Endothelial cell of umbilical vein (primary cell): ENCODE data around the gene PTGS1. TPM values are rescaled to one million over a fixed set of nuclear protein-coding genes. Genes with fewer than 3 reads are reported as not detected.
A peak's percentile ranks its signal among the peaks of the same experiment; 100 is the strongest.

ENCODE experiments used
- BruUV-seq: library from RNA; stranded (reverse); fragments of 400-500 nt; replicated peaks from 2 replicates; lab custom pipeline; 2021; lab: Mats Ljungman, UMichigan
- CTCF ChIA-PET: fragments of 300-600, 350-600 bp; sonication (Branson Sonifier 250); formaldehyde crosslinking; loops from one replicate; lab custom pipeline; 2021; ENCODE audit warnings: antibody characterized with exemption, inconsistent platforms; lab: Charles Lee
- POLR2A ChIA-PET: fragments of 300-600, 350-600 bp; sonication (Branson Sonifier 250); formaldehyde crosslinking; loops from one replicate; lab custom pipeline; 2021; ENCODE audit warnings: antibody characterized with exemption, inconsistent platforms; lab: Charles Lee
- DNase-seq: peaks from one replicate; pipeline ENCODE4 v3.0.0-alpha.2; 2011; ENCODE audit warnings: low read depth, low spot score
- FAIRE-seq: peaks from 2 replicates; lab custom pipeline; 2011; peaks lifted over from hg19 to GRCh38; lab: Jason Lieb, UNC
- H2AFZ ChIP-seq: 2 replicates; pipeline ENCODE4 v1.6.0; 2012; ENCODE audit warnings: low read depth, low read length, control low read depth, inconsistent platforms
- H3K27ac ChIP-seq: 2 replicates; pipeline ENCODE4 v1.5.1; 2011; ENCODE audit warnings: low read depth, mild to moderate bottlenecking, control low read depth, low read length, moderate library complexity; ENCODE audit not compliant: insufficient read depth
- H3K27me3 ChIP-seq, 2 experiments: 2 replicates each; pipeline versions ENCODE4 v1.6.0 to v1.6.1; 2011; ENCODE audit warnings: low read length in 2 of 2, mixed read lengths in 1 of 2; ENCODE audit not compliant: control insufficient read depth in 2 of 2, insufficient read depth in 2 of 2
- H3K36me3 ChIP-seq, 2 experiments: 2 replicates in 1 of 2; 3 replicates in 1 of 2; pipeline ENCODE4 v1.5.1; 2011; ENCODE audit warnings: low read length in 2 of 2, mild to moderate bottlenecking in 1 of 2, moderate library complexity in 1 of 2; ENCODE audit not compliant: control insufficient read depth in 2 of 2, insufficient read depth in 2 of 2; ENCODE audit errors: extremely low read depth in 1 of 2
- H3K4me1 ChIP-seq: 3 replicates; pipeline ENCODE4 v1.5.1; 2011; ENCODE audit warnings: mild to moderate bottlenecking, low read length; ENCODE audit not compliant: control insufficient read depth, insufficient read depth; ENCODE audit errors: extremely low read depth
- H3K4me2 ChIP-seq: 2 replicates; pipeline ENCODE4 v1.6.1; 2011; ENCODE audit warnings: low read length, control low read depth, mixed read lengths; ENCODE audit not compliant: insufficient read depth
- H3K4me3 ChIP-seq, 3 experiments: fragments of 200-600 bp in 1 of 3; sonication (generic), shearing (Covaris generic) in 1 of 3; replicated peaks in 1 of 3; 2 replicates each; pipeline ENCODE4 v1.5.1; 2011 to 2016; ENCODE audit warnings: control low read depth in 3 of 3, low read length in 3 of 3, mild to moderate bottlenecking in 2 of 3, inconsistent platforms in 1 of 3, low read depth in 1 of 3, moderate library complexity in 1 of 3; ENCODE audit not compliant: insufficient read depth in 1 of 3
- H3K79me2 ChIP-seq: 2 replicates; pipeline ENCODE4 v1.6.0; 2012; ENCODE audit warnings: low read length, inconsistent platforms; ENCODE audit not compliant: control insufficient read depth, insufficient read depth
- H3K9ac ChIP-seq: replicated peaks from 2 replicates; pipeline ENCODE3; 2011; ENCODE audit warnings: low read length, control low read depth; ENCODE audit not compliant: insufficient read depth; ENCODE audit errors: extremely low read depth
- H3K9me1 ChIP-seq: replicated peaks from 3 replicates; pipeline ENCODE4 v1.6.0; 2011; ENCODE audit warnings: mild to moderate bottlenecking, low read length; ENCODE audit not compliant: control insufficient read depth, insufficient read depth; ENCODE audit errors: extremely low read depth
- H3K9me3 ChIP-seq: replicated peaks from 2 replicates; pipeline ENCODE4 v1.5.1; 2012; ENCODE audit warnings: low read length, inconsistent platforms; ENCODE audit not compliant: control insufficient read depth, insufficient read depth
- H4K20me1 ChIP-seq: replicated peaks from 2 replicates; pipeline ENCODE3; 2011; ENCODE audit warnings: mild to moderate bottlenecking, low read length; ENCODE audit not compliant: control insufficient read depth, insufficient read depth; ENCODE audit errors: extremely low read depth
- EZH2 ChIP-seq: IDR thresholded peaks from 2 replicates; pipeline ENCODE4 v1.6.1; 2012; ENCODE audit warnings: borderline replicate concordance, low read depth, mild to moderate bottlenecking, moderate library complexity, low read length, inconsistent platforms; ENCODE audit not compliant: severe bottlenecking
- FOS ChIP-seq: IDR thresholded peaks from 2 replicates; pipeline ENCODE4 v1.6.1; 2011; ENCODE audit warnings: mild to moderate bottlenecking, low read length, moderate library complexity, borderline replicate concordance; ENCODE audit not compliant: insufficient read depth
- GATA2 ChIP-seq: IDR thresholded peaks from 2 replicates; pipeline ENCODE4 v1.7.0; 2011; ENCODE audit warnings: low read depth, mild to moderate bottlenecking, moderate library complexity, mixed read lengths, low read length; ENCODE audit not compliant: insufficient read length, insufficient read depth
- JUN ChIP-seq: IDR thresholded peaks from 2 replicates; pipeline ENCODE4 v1.6.1; 2011; ENCODE audit warnings: borderline replicate concordance, low read depth; ENCODE audit not compliant: insufficient read length, insufficient read depth
- MYC ChIP-seq: IDR thresholded peaks from one replicate; pipeline ENCODE4 v1.6.1; 2011; ENCODE audit warnings: mild to moderate bottlenecking, low read depth, low read length
- POLR2A ChIP-seq: IDR thresholded peaks from 2 replicates; pipeline ENCODE4 v1.6.1; 2012; ENCODE audit warnings: low read depth, mild to moderate bottlenecking, control low read depth, low read length
- POLR2AphosphoS5 ChIP-seq: IDR thresholded peaks from 2 replicates; pipeline ENCODE4 v1.6.1; 2012; ENCODE audit warnings: low read depth, mild to moderate bottlenecking, control low read depth, low read length, moderate library complexity; ENCODE audit not compliant: insufficient read depth
- dilution Hi-C: fragments of 300-500 bp; cut with MboI; formaldehyde crosslinking; loops from one replicate; pipeline ENCODE4 v1.15.0; 2019; ENCODE audit warnings: low sequenced_read_pairs; ENCODE audit not compliant: extremely low pct_ligation_motif_present
- intact Hi-C: fragments of 100-400 bp; cut with micrococcal nuclease; formaldehyde crosslinking; loops from one replicate; pipeline ENCODE4 v1.10.0; 2022
- polyA plus RNA-seq, 4 experiments: library from polyadenylated mRNA; depleted of rRNA in 3 of 4; stranded (reverse) in 3 of 4; unstranded in 1 of 4; fragments of >200 nt; gene quantifications; 2 replicates each; pipeline versions ENCODE4 v1.2.1 to v1.2.3, GENCODE V29; 2011 to 2012; ENCODE audit warnings: missing spikeins in 1 of 4
- total RNA-seq: library from RNA; stranded (reverse); gene quantifications from 2 replicates; pipeline ENCODE4 v1.2.3, GENCODE V29; 2021
- TF ChIP-seq, protein P1 (sequence below), 2 donors: IDR thresholded peaks; 1 replicate in 1 of 2; 2 replicates in 1 of 2; pipeline ENCODE4 v1.5.1; 2011; ENCODE audit warnings: low read length in 2 of 2, mild to moderate bottlenecking in 2 of 2, moderate library complexity in 2 of 2, control low read depth in 1 of 2, inconsistent platforms in 1 of 2, low read depth in 1 of 2; ENCODE audit not compliant: insufficient read depth in 1 of 2; ENCODE audit errors: extremely low read depth in 1 of 2
- TF ChIP-seq, protein P2 (sequence below): IDR thresholded peaks from 2 replicates; pipeline ENCODE4 v1.6.1; 2011; ENCODE audit not compliant: insufficient read depth, insufficient read length

The PTGS1 gene
- total and polyA plus RNA-seq, 2 donors (not counting 3 experiments of a cell fraction or from before 2014, with no cell fraction given): 37.6 to 45.2 TPM

DNA sequence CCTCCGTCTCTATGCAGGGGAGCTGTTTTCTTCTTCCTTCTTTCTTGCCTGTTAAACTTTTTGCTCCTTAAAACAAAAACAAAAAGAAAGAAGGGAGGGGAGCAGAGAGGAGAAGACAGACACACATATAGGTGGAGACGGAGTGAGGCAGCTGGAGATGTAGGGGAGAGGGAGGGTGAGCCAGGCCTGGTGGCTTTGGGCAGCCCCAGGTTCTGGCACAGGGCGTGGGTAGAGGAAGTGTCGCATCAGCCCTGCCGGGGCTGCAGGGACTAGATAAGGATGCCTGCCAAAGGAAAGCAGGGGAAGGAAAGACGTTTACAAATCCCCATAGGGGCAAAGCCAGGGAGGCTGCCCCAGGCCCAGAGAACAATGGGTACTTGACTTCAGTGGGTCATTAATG, 38.7 kb upstream of the PTGS1 start:
- no peaks in the 10 kb centered on the region for H3K27me3 ChIP-seq
- dilution Hi-C loops (no loop called here), intact Hi-C loops (no loop called here)
- FAIRE-seq: peak; percentile 79
- H3K9me3 ChIP-seq: no peaks in the 10 kb centered on the region
- no peaks in the 10 kb centered on the region for H3K9me1 ChIP-seq
- no peak overlapping the region for H3K9ac ChIP-seq
- no peak overlapping the region for H3K4me2 ChIP-seq
- CTCF ChIA-PET: interaction anchor here (0.7 to 3.6 kb wide), 4 partner anchors 18 to 64 kb away, joined by 3 to 11 read pairs (median 4); no protein-coding TSS in a partner anchor
- no peaks in the 10 kb centered on the region for H4K20me1 ChIP-seq
- no peak overlapping the region for H3K4me3 ChIP-seq
- peaks cover 21% of the 10 kb centered on the region for H3K4me1 ChIP-seq
- peak; percentile 83 for DNase-seq
- H3K27ac ChIP-seq: peak overlapping the region; percentile 13
- H2AFZ ChIP-seq: no peak overlapping the region
- H3K36me3 ChIP-seq: no peaks in the 10 kb centered on the region
- POLR2A ChIA-PET: no interaction called here
- no TSS peak for BruUV-seq
- H3K79me2 ChIP-seq: no peaks in the 10 kb centered on the region
- TF ChIP-seq, protein P1, sequence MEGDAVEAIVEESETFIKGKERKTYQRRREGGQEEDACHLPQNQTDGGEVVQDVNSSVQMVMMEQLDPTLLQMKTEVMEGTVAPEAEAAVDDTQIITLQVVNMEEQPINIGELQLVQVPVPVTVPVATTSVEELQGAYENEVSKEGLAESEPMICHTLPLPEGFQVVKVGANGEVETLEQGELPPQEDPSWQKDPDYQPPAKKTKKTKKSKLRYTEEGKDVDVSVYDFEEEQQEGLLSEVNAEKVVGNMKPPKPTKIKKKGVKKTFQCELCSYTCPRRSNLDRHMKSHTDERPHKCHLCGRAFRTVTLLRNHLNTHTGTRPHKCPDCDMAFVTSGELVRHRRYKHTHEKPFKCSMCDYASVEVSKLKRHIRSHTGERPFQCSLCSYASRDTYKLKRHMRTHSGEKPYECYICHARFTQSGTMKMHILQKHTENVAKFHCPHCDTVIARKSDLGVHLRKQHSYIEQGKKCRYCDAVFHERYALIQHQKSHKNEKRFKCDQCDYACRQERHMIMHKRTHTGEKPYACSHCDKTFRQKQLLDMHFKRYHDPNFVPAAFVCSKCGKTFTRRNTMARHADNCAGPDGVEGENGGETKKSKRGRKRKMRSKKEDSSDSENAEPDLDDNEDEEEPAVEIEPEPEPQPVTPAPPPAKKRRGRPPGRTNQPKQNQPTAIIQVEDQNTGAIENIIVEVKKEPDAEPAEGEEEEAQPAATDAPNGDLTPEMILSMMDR (IDR thresholded peaks at IDR 0.05; ENCODE audit: extremely low read depth in 1 of 2, insufficient read depth in 1 of 2, low read depth in 1 of 2, low read length in 2 of 2): no peak
- peak; percentile 56 for TF ChIP-seq POLR2AphosphoS5
- TF ChIP-seq GATA2: peak; percentile 69
- peak; percentile 26 for TF ChIP-seq POLR2A
- TF ChIP-seq EZH2: no peak

DNA sequence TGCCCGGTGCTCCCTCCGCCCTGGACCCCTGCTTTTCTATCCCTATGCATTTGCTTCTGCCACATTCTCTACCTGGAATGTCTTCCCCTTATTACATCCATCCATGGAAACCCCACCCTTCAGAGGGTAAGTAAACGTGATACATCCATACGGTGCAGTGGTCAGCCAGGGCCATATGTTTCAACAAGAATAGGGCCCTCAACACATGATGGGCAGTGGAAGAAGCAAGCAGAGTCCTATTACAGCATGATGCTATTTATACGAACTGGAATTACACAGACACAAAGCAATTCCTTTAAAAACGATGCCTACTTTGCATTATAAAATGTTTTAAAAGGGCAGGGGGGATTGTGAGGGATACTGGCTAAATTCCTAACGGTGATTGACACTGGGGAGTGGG, 38.2 kb upstream of the PTGS1 start:
- H3K27me3 ChIP-seq: no peaks in the 10 kb centered on the region
- H3K9me3 ChIP-seq: no peaks in the 10 kb centered on the region
- H4K20me1 ChIP-seq: no peaks in the 10 kb centered on the region
- H3K79me2 ChIP-seq: no peaks in the 10 kb centered on the region
- CTCF ChIA-PET: interaction anchor here (1.0 to 3.6 kb wide), 3 partner anchors 24 to 64 kb away, joined by 3 to 11 read pairs (median 4); no protein-coding TSS in a partner anchor
- FAIRE-seq (no peak), DNase-seq (no peak)
- intact Hi-C loops: no loop called here
- no TSS peak for BruUV-seq
- dilution Hi-C loops: no loop called here
- peaks cover 21% of the 10 kb centered on the region for H3K4me1 ChIP-seq
- TF ChIP-seq MYC (no peak), POLR2A (no peak), JUN (no peak), FOS (no peak), EZH2 (no peak), POLR2AphosphoS5 (no peak), GATA2 (no peak)
- TF ChIP-seq, protein P2, sequence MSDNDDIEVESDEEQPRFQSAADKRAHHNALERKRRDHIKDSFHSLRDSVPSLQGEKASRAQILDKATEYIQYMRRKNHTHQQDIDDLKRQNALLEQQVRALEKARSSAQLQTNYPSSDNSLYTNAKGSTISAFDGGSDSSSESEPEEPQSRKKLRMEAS: no peak
- TF ChIP-seq, protein P1 (IDR thresholded peaks at IDR 0.05; ENCODE audit: extremely low read depth in 1 of 2, insufficient read depth in 1 of 2, low read depth in 1 of 2, low read length in 2 of 2): no peak
- H3K27ac ChIP-seq: no peak overlapping the region
- no peaks in the 10 kb centered on the region for H3K9me1 ChIP-seq
- no peaks in the 10 kb centered on the region for H3K36me3 ChIP-seq
- POLR2A ChIA-PET: no interaction called here
- H3K4me2 ChIP-seq: no peak overlapping the region
- no peak overlapping the region for H3K4me3 ChIP-seq
- H3K9ac ChIP-seq: no peak overlapping the region
- no peak overlapping the region for H2AFZ ChIP-seq
